GM12864 (cell line): Measurements from ENCODE around the gene APOA5.

Experiments used
- DNase-seq: peaks from one replicate; pipeline ENCODE4 v3.0.0-alpha.2; 2011; ENCODE audit warnings: low read depth
- H3K4me3 ChIP-seq: 2 replicates; pipeline ENCODE4 v1.5.1; 2011; ENCODE audit warnings: mild to moderate bottlenecking, low read depth, low read length, control low read depth
- CTCF ChIP-seq: IDR thresholded peaks from 2 replicates; pipeline ENCODE4 v1.5.1; 2011; ENCODE audit warnings: low read depth, mild to moderate bottlenecking, moderate library complexity, low read length, control low read depth, inconsistent platforms; ENCODE audit errors: missing control alignments

APOA5 gene

GRCh38 chr11:116831790-116832349, 40.2 kb upstream of the APOA5 start:
- no peak for TF ChIP-seq CTCF
- DNase-seq: no peak
- no peak overlapping the region for H3K4me3 ChIP-seq

- DNase-seq: no peak
- no peak overlapping the region for H3K4me3 ChIP-seq
- TF ChIP-seq CTCF: no peak
Measured at GRCh38 chr11:116830184-116830912, 38.7 kb upstream of the APOA5 start.

- no peak for DNase-seq
- no peak for TF ChIP-seq CTCF
- no peak within 1 kb of the TSS for H3K4me3 ChIP-seq
Measured at GRCh38 chr11:116829525-116830183, 38.0 kb upstream of the APOA5 start, which contains the start of gene APOC3. Gene APOC3 (plus strand): TSS chr11:116829907. CDS start chr11:116830583, 676 bp downstream.

GRCh38 chr11:116828632-116829524, 37.2 kb upstream of the APOA5 start:
- H3K4me3 ChIP-seq: no peak overlapping the region
- no peak for TF ChIP-seq CTCF
- no peak for DNase-seq

- no peak for DNase-seq
- TF ChIP-seq CTCF: no peak
- no peak overlapping the region for H3K4me3 ChIP-seq
Measured at GRCh38 chr11:116827461-116827860, 35.8 kb upstream of the APOA5 start.

- no peak for TF ChIP-seq CTCF
- no peak for DNase-seq
- no peak overlapping the region for H3K4me3 ChIP-seq
Measured at GRCh38 chr11:116826751-116827431, 35.2 kb upstream of the APOA5 start.
